Tibial artery (tissue), 4 donors: Measurements from ENCODE around the gene CTBP1.

ENCODE experiments used
- DNase-seq, 2 donors: peaks; one replicate each; pipeline ENCODE4 v3.0.0-alpha.2; 2019
- H3K27ac ChIP-seq, 2 donors: fragments of 200-600 bp; sonication (generic) in 1 of 2; 1 replicate in 1 of 2; 2 replicates in 1 of 2; pipeline ENCODE4 v1.5.1; 2018 to 2019; ENCODE audit warnings: mild to moderate bottlenecking in 1 of 2
- H3K27me3 ChIP-seq, 2 donors: fragments of 200-600 bp; sonication (generic) in 1 of 2; one replicate each; pipeline versions ENCODE4 v1.5.1 to v1.6.0; 2016 to 2019
- H3K36me3 ChIP-seq, 3 donors: fragments of 200-600 bp; sonication (generic) in 2 of 3; one replicate each; pipeline ENCODE4 v1.5.1; 2016 to 2019; ENCODE audit warnings: mild to moderate bottlenecking in 2 of 3
- H3K4me1 ChIP-seq, 4 donors: fragments of 200-600 bp; sonication (generic) in 2 of 4; 1 replicate in 3 of 4; 2 replicates in 1 of 4; pipeline ENCODE4 v1.5.1; 2016 to 2019
- H3K4me3 ChIP-seq, 2 donors: fragments of 200-600 bp; sonication (generic) in 1 of 2; 1 replicate in 1 of 2; 2 replicates in 1 of 2; pipeline ENCODE4 v1.5.1; 2018 to 2019; ENCODE audit warnings: mild to moderate bottlenecking in 2 of 2
- H3K9me3 ChIP-seq, 3 donors: fragments of 200-600 bp; sonication (generic) in 1 of 3; one replicate each; pipeline ENCODE4 v1.5.1; 2016 to 2019
- CTCF ChIP-seq, 2 experiments: fragments of 200-600 bp in 1 of 2; fragments of 450-650 bp in 1 of 2; IDR thresholded peaks; one replicate each; pipeline ENCODE4 v1.5.1; 2017 to 2019; ENCODE audit warnings: antibody characterized with exemption in 2 of 2, mild to moderate bottlenecking in 1 of 2, moderate library complexity in 1 of 2
- intact Hi-C: fragments of 100-400 bp; cut with DNase I; formaldehyde crosslinking; loops from one replicate; pipeline ENCODE4 v1.15.0; 2023; ENCODE audit warnings: low total_unique reads

Gene CTBP1

GRCh38 chr4:1232661-1233621, 16.0 kb downstream of the CTBP1 start:
- Histone ChIP-seq H3K4me3 (no peak overlapping the region), H3K4me1 (peaks cover 0 to 17% (median 0%) of the 10 kb centered on the region in 4 donors), H3K27ac (no peak overlapping the region), H3K9me3 (no peaks in the 10 kb centered on the region), H3K36me3 (peaks cover 59 to 100% (median 81%) of the 10 kb centered on the region in 3 donors), H3K27me3 (no peaks in the 10 kb centered on the region)
- no peak for DNase-seq
- intact Hi-C loops, result no loop called here
- no peak for TF ChIP-seq CTCF (IDR thresholded peaks at IDR 0.05)

GRCh38 chr4:1231637-1232360, 17.1 kb downstream of the CTBP1 start:
- no peak overlapping the region for H3K27ac ChIP-seq
- no peaks in the 10 kb centered on the region for H3K27me3 ChIP-seq
- H3K4me3 ChIP-seq, result no peak overlapping the region
- peaks cover 0 to 17% (median 0%) of the 10 kb centered on the region in 4 donors for H3K4me1 ChIP-seq
- TF ChIP-seq CTCF (IDR thresholded peaks at IDR 0.05), result no peak
- intact Hi-C loops, result no loop called here
- peaks cover 56 to 100% (median 81%) of the 10 kb centered on the region in 3 donors for H3K36me3 ChIP-seq
- no peak for DNase-seq
- H3K9me3 ChIP-seq, result no peaks in the 10 kb centered on the region

- TF ChIP-seq CTCF (IDR thresholded peaks at IDR 0.05), result no peak
- intact Hi-C loops, result no loop called here
- H3K36me3 ChIP-seq, result peaks cover 55 to 100% (median 81%) of the 10 kb centered on the region in 3 donors
- no peak overlapping the region for H3K27ac ChIP-seq
- no peaks in the 10 kb centered on the region for H3K27me3 ChIP-seq
- peaks cover 0 to 19% (median 2%) of the 10 kb centered on the region in 4 donors for H3K4me1 ChIP-seq
- DNase-seq, result no peak
- H3K4me3 ChIP-seq, result no peak overlapping the region
- no peaks in the 10 kb centered on the region for H3K9me3 ChIP-seq
These were observed 17.8 kb downstream of the CTBP1 start for GRCh38 chr4:1230971-1231636.

- peaks cover 54 to 100% (median 81%) of the 10 kb centered on the region in 3 donors for H3K36me3 ChIP-seq
- H3K4me3 ChIP-seq, result no peak overlapping the region
- no peak for DNase-seq
- no peak for TF ChIP-seq CTCF (IDR thresholded peaks at IDR 0.05)
- H3K9me3 ChIP-seq, result no peaks in the 10 kb centered on the region
- peaks cover 0 to 22% (median 3%) of the 10 kb centered on the region in 4 donors for H3K4me1 ChIP-seq
- no peaks in the 10 kb centered on the region for H3K27me3 ChIP-seq
- H3K27ac ChIP-seq, result no peak overlapping the region
- intact Hi-C loops, result no loop called here
These were observed 18.6 kb downstream of the CTBP1 start for GRCh38 chr4:1230316-1230715.

- intact Hi-C loops, result no loop called here
- Histone ChIP-seq H3K27ac (no peak overlapping the region), H3K36me3 (peaks cover 57 to 100% (median 83%) of the 10 kb centered on the region in 3 donors), H3K4me3 (no peak overlapping the region), H3K9me3 (no peaks in the 10 kb centered on the region), H3K4me1 (peaks cover 0 to 17% (median 3%) of the 10 kb centered on the region in 4 donors), H3K27me3 (no peaks in the 10 kb centered on the region)
- no peak for DNase-seq
- TF ChIP-seq CTCF (IDR thresholded peaks at IDR 0.05), result no peak
These were observed 19.6 kb downstream of the CTBP1 start for GRCh38 chr4:1229117-1229849.
